ENCODE data around the gene TRMT112. TPM values are rescaled to one million over a fixed set of nuclear protein-coding genes. Genes with fewer than 3 reads are reported as not detected.

Gene TRMT112
- total RNA-seq, 1 donor from 2014 or later = 156 TPM

DNA sequence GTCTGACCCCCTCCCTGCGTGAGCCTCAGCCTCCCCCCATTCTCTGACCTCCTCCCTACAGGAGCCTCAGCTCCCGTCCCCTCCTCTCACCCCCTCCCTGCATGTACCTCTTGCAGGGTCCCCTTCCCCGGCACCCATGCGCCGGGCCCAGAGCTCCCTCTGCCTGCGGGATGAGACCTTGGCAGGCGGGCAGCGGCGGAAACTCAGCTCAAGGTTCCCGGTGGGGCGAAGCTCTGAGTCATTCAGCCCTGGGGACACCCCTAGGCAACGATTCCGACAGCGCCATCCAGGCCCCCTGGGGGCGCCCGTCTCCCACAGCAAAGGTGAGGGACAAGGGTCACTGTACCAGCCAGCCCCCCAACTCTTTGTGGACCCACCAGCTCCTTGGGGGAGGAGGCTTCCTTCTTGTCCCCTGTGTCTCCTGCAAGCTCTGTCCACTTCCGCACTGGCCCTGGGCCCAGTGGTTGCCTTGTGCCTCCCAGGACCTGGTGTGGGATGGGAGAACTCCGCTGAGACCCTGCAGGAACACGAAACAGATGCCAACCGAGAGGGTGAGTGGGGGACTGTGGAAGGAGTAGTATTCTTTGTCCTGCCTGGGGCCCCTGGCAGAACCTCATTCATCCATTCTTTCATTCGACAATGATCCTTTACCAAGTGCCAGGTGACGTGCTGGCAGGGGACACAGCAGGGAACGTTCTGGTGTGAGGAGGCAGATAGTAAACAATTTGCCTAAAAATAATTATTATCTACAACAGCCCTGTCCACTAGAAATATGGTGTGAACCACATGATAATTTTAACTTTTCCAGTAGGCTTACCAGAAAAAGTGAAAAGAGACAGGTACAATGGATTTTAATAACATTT, 38.0 kb upstream of the TRMT112 start:
- Mint-ChIP-seq H3K36me3 (ENCODE audit: low read depth) (peaks cover 17% of the 10 kb centered on the region), H3K27me3 (no peaks in the 10 kb centered on the region), H3K4me3 (no peak overlapping the region), H3K9me3 (no peaks in the 10 kb centered on the region), H3K27ac (no peak overlapping the region), H3K4me1 (peaks cover 32% of the 10 kb centered on the region)
- ChIA-PET POLR2A (interaction anchor here (0.6 to 6.0 kb wide), 15 partner anchors 14 to 1133 kb away, joined by 3 to 61 read pairs (median 6); partner anchors contain the start of genes BAD, CCDC88B, ESRRA and PRDX5), CTCF (interaction anchor here (0.6 to 9.3 kb wide), 29 partner anchors 8 to 387 kb away, joined by 3 to 138 read pairs (median 5); partner anchors contain the start of genes BAD, CATSPERZ, ESRRA and FERMT3)
- peak; percentile 64 for ATAC-seq (ENCODE audit: low read depth)
- no peak for TF ChIP-seq CTCF (IDR thresholded peaks at IDR 0.05)
- intact Hi-C loops (cut with micrococcal nuclease) = loop anchor here (1.0 to 5.0 kb wide), 6 partner anchors 15 to 104 kb away; partner anchors contain the start of genes CCDC88B, PLCB3 and PRDX5
- peak; percentile 58 for DNase-seq

GRCh38 chr11:64353715-64354506, 36.6 kb upstream of the TRMT112 start:
- H3K4me3 Mint-ChIP-seq = no peak overlapping the region
- no peak for ATAC-seq (ENCODE audit: low read depth)
- H3K27ac Mint-ChIP-seq = no peak overlapping the region
- ChIA-PET CTCF (interaction anchor here (0.8 to 9.3 kb wide), 10 partner anchors 11 to 149 kb away, joined by 3 to 138 read pairs (median 9); partner anchors contain the start of genes CATSPERZ, FERMT3, PRDX5 and TRMT112), POLR2A (interaction anchor here (1.0 to 6.0 kb wide), 6 partner anchors 9 to 94 kb away, joined by 3 to 61 read pairs (median 6); partner anchors contain the start of genes CCDC88B, ESRRA, PRDX5 and TRMT112)
- TF ChIP-seq CTCF (IDR thresholded peaks at IDR 0.05) = no peak
- no peaks in the 10 kb centered on the region for H3K9me3 Mint-ChIP-seq
- no peaks in the 10 kb centered on the region for H3K27me3 Mint-ChIP-seq
- no peak for DNase-seq
- peaks cover 22% of the 10 kb centered on the region for H3K4me1 Mint-ChIP-seq
- peaks cover 28% of the 10 kb centered on the region for H3K36me3 Mint-ChIP-seq (ENCODE audit: low read depth)
- intact Hi-C loops (cut with micrococcal nuclease) = no loop called here

GRCh38 chr11:64352995-64353714, 35.8 kb upstream of the TRMT112 start:
- POLR2A ChIA-PET = interaction anchor here (0.7 to 6.0 kb wide), 5 partner anchors 9 to 49 kb away, joined by 3 to 61 read pairs (median 4); partner anchors contain the start of genes CCDC88B, PRDX5 and TRMT112
- Mint-ChIP-seq H3K4me1 (peaks cover 16% of the 10 kb centered on the region), H3K9me3 (no peaks in the 10 kb centered on the region), H3K27me3 (no peaks in the 10 kb centered on the region), H3K4me3 (no peak overlapping the region), H3K27ac (no peak overlapping the region), H3K36me3 (ENCODE audit: low read depth) (peaks cover 32% of the 10 kb centered on the region)
- no peak for ATAC-seq (ENCODE audit: low read depth)
- intact Hi-C loops (cut with micrococcal nuclease) = no loop called here
- TF ChIP-seq CTCF (IDR thresholded peaks at IDR 0.05) = no peak
- CTCF ChIA-PET = interaction anchor here (0.8 to 9.3 kb wide), 5 partner anchors 10 to 148 kb away, joined by 3 to 138 read pairs (median 4); partner anchors contain the start of genes FERMT3, PRDX5 and TRMT112
- no peak for DNase-seq

GRCh38 chr11:64352099-64352994, 35.0 kb upstream of the TRMT112 start:
- Mint-ChIP-seq H3K27ac (no peak overlapping the region), H3K36me3 (ENCODE audit: low read depth) (peaks cover 32% of the 10 kb centered on the region), H3K4me3 (no peak overlapping the region), H3K27me3 (no peaks in the 10 kb centered on the region), H3K9me3 (no peaks in the 10 kb centered on the region), H3K4me1 (peaks cover 11% of the 10 kb centered on the region)
- DNase-seq = no peak
- ChIA-PET POLR2A (interaction anchor here (0.7 to 6.0 kb wide), 6 partner anchors 8 to 48 kb away, joined by 3 to 61 read pairs (median 4); partner anchors contain the start of genes CCDC88B, PRDX5 and TRMT112), CTCF (interaction anchor here (9.3 kb wide), 1 partner anchor 35 kb away, joined by 138 read pairs; the partner anchor contains the start of genes PRDX5 and TRMT112)
- no peak for ATAC-seq (ENCODE audit: low read depth)
- intact Hi-C loops (cut with micrococcal nuclease) = no loop called here
- no peak for TF ChIP-seq CTCF (IDR thresholded peaks at IDR 0.05)

All from activated B cell treated with CpG ODN at 0.5 μM for 24 hours (primary cell).